ENCODE results near the gene SYPL1.

SYPL1 gene

GRCh38 chr7:106074257-106074656, 37.9 kb downstream of the SYPL1 start:
- TF ChIP-seq REST (IDR thresholded peaks at IDR 0.05; ENCODE audit: insufficient read depth in 1 of 2, low read depth in 2 of 2, low read length in 2 of 2) (no peak), SIN3A (IDR thresholded peaks at IDR 0.05; ENCODE audit: borderline replicate concordance, insufficient read depth, low read length) (no peak), POLR2AphosphoS5 (IDR thresholded peaks at IDR 0.05; ENCODE audit: low read depth, low read length) (no peak)

- TF ChIP-seq SIN3A (IDR thresholded peaks at IDR 0.05; ENCODE audit: borderline replicate concordance, insufficient read depth, low read length) = no peak
- TF ChIP-seq FOXP2 (optimal IDR thresholded peaks at IDR 0.05; ENCODE audit: borderline replicate concordance, extremely low read depth, extremely low read length, insufficient read depth) = no peak
- no peak for TF ChIP-seq TAF1 (IDR thresholded peaks at IDR 0.05; ENCODE audit: borderline replicate concordance, insufficient read depth, low read length)
- TF ChIP-seq POLR2AphosphoS5 (IDR thresholded peaks at IDR 0.05; ENCODE audit: low read depth, low read length) = no peak
Observed at GRCh38 chr7:106073701-106074100, 38.4 kb downstream of the SYPL1 start.

GRCh38 chr7:106072715-106073091, 39.4 kb downstream of the SYPL1 start:
- TF ChIP-seq SIN3A (IDR thresholded peaks at IDR 0.05; ENCODE audit: borderline replicate concordance, insufficient read depth, low read length) = no peak
- no peak for TF ChIP-seq TAF1 (IDR thresholded peaks at IDR 0.05; ENCODE audit: borderline replicate concordance, insufficient read depth, low read length)
- TF ChIP-seq POLR2AphosphoS5 (IDR thresholded peaks at IDR 0.05; ENCODE audit: low read depth, low read length) = no peak
- TF ChIP-seq REST (IDR thresholded peaks at IDR 0.05; ENCODE audit: insufficient read depth in 1 of 2, low read depth in 2 of 2, low read length in 2 of 2) = no peak
- no peak for TF ChIP-seq FOXP2 (optimal IDR thresholded peaks at IDR 0.05; ENCODE audit: borderline replicate concordance, extremely low read depth, extremely low read length, insufficient read depth)

GRCh38 chr7:106071999-106072714, 40.0 kb downstream of the SYPL1 start:
- TF ChIP-seq SIN3A (IDR thresholded peaks at IDR 0.05; ENCODE audit: borderline replicate concordance, insufficient read depth, low read length) (no peak), TAF1 (IDR thresholded peaks at IDR 0.05; ENCODE audit: borderline replicate concordance, insufficient read depth, low read length) (no peak), FOXP2 (optimal IDR thresholded peaks at IDR 0.05; ENCODE audit: borderline replicate concordance, extremely low read depth, extremely low read length, insufficient read depth) (no peak), POLR2AphosphoS5 (IDR thresholded peaks at IDR 0.05; ENCODE audit: low read depth, low read length) (no peak), REST (IDR thresholded peaks at IDR 0.05; ENCODE audit: insufficient read depth in 1 of 2, low read depth in 2 of 2, low read length in 2 of 2) (no peak)

- TF ChIP-seq POLR2AphosphoS5 (IDR thresholded peaks at IDR 0.05; ENCODE audit: low read depth, low read length) (no peak), REST (IDR thresholded peaks at IDR 0.05; ENCODE audit: insufficient read depth in 1 of 2, low read depth in 2 of 2, low read length in 2 of 2) (no peak), TAF1 (IDR thresholded peaks at IDR 0.05; ENCODE audit: borderline replicate concordance, insufficient read depth, low read length) (no peak), SIN3A (IDR thresholded peaks at IDR 0.05; ENCODE audit: borderline replicate concordance, insufficient read depth, low read length) (no peak), FOXP2 (optimal IDR thresholded peaks at IDR 0.05; ENCODE audit: borderline replicate concordance, extremely low read depth, extremely low read length, insufficient read depth) (peak; percentile 9)
Observed at GRCh38 chr7:106071356-106071998, 40.6 kb downstream of the SYPL1 start.

All from PFSK-1 (cell line).